HEK293 (cell line): ENCODE results near the gene MDH1B.

Experiments
- CTCF ChIP-seq: fragments of 450-650 bp; formaldehyde crosslinking; IDR thresholded peaks from 2 replicates; pipeline ENCODE4 v1.5.1; 2016; ENCODE audit warnings: missing biosample characterization, missing genetic modification characterization
- GLI4 ChIP-seq: fragments of 450-650 bp; formaldehyde crosslinking; IDR thresholded peaks from 2 replicates; pipeline ENCODE4 v1.5.1; 2016; ENCODE audit warnings: missing biosample characterization, missing genetic modification characterization
- HOXA7 ChIP-seq: sonication (generic); formaldehyde crosslinking; IDR thresholded peaks from 2 replicates; pipeline ENCODE4 v1.8.1; 2022; ENCODE audit warnings: missing genetic modification reagents, borderline replicate concordance
- HOXC10 ChIP-seq: sonication (generic); formaldehyde crosslinking; IDR thresholded peaks from 2 replicates; pipeline ENCODE4 v1.8.1; 2023; ENCODE audit warnings: mild to moderate bottlenecking, missing genetic modification reagents
- REST ChIP-seq: fragments of 450-650 bp; formaldehyde crosslinking; IDR thresholded peaks from 2 replicates; pipeline ENCODE4 v1.5.1; 2016; ENCODE audit warnings: missing biosample characterization, missing genetic modification characterization
- TCF7L2 ChIP-seq: IDR thresholded peaks from 2 replicates; pipeline ENCODE4 v1.6.1; 2011; ENCODE audit warnings: low read depth, mild to moderate bottlenecking, inconsistent platforms, low read length, moderate library complexity, borderline replicate concordance
- ZBTB17 ChIP-seq: fragments of 450-650 bp; formaldehyde crosslinking; IDR thresholded peaks from 2 replicates; pipeline ENCODE4 v1.5.1; 2016; ENCODE audit warnings: missing biosample characterization, missing genetic modification characterization
- ZNF292 ChIP-seq: fragments of 450-650 bp; formaldehyde crosslinking; IDR thresholded peaks from 2 replicates; pipeline ENCODE4 v1.5.1; 2016; ENCODE audit warnings: low read depth, missing biosample characterization, missing genetic modification characterization, borderline replicate concordance
- TF ChIP-seq, protein P1 (sequence below): fragments of 450-650 bp; formaldehyde crosslinking; IDR thresholded peaks from 2 replicates; pipeline ENCODE4 v1.5.1; 2016; ENCODE audit warnings: missing biosample characterization, missing genetic modification characterization

DNA sequence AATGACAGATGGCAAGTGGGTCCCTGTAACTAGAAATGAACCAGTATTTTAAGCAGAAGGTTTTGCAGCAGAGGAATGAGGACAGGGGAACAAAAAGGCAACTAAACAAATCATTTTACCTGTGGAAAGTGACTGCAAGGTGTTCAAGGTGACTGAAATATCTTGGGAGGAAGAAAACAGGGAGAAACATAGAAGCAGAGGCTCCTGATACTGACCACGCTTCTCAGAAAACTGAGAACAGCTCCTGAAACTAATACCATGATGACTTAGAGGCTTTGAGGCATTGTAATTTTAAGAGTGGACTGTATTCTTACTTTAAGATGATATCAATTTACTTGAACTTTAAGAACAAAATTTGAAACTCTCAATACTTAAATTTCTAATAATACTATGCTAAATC is 46.8 kb downstream of the MDH1B start, which contains the start of gene DYTN:
- TF ChIP-seq, protein P1, sequence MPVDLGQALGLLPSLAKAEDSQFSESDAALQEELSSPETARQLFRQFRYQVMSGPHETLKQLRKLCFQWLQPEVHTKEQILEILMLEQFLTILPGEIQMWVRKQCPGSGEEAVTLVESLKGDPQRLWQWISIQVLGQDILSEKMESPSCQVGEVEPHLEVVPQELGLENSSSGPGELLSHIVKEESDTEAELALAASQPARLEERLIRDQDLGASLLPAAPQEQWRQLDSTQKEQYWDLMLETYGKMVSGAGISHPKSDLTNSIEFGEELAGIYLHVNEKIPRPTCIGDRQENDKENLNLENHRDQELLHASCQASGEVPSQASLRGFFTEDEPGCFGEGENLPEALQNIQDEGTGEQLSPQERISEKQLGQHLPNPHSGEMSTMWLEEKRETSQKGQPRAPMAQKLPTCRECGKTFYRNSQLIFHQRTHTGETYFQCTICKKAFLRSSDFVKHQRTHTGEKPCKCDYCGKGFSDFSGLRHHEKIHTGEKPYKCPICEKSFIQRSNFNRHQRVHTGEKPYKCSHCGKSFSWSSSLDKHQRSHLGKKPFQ (tag by site-specific recombination), result no peak
- TF ChIP-seq CTCF (tag by site-specific recombination) (no peak), GLI4 (tag by site-specific recombination) (no peak), HOXA7 (no peak), HOXC10 (no peak), REST (no peak), ZBTB17 (tag by site-specific recombination) (no peak), TCF7L2 (no peak), ZNF292 (no peak)
